Measurements from ENCODE around the gene KCNJ2. TPM values are rescaled to one million over a fixed set of nuclear protein-coding genes. Genes with fewer than 3 reads are reported as not detected.

Gene KCNJ2
- total RNA-seq, 1 donor from 2014 or later = not detected

DNA sequence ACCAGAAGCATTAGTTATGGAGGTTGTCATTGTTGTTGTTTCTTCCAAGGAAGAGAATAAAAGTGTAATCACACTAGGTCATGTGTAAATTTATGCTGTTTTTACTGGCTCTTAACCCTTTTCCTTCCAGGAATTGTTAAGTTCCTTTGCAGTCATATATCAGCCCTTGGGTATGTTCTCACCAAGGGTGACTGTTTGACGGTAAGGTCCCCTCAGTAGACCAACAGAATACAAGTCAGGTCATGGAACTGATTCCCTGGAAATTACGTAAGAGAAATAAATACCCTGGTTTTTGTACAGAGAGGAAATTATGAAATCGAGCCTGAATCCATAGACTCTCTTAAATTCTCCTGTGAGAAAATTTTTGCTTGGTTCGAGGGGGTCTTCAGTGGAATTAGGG lies 11.2 kb upstream of the KCNJ2 start:
- H3K27me3 Mint-ChIP-seq (ENCODE audit: unreplicated experiment) = peaks cover 6% of the 10 kb centered on the region
- TF ChIP-seq, protein P1, sequence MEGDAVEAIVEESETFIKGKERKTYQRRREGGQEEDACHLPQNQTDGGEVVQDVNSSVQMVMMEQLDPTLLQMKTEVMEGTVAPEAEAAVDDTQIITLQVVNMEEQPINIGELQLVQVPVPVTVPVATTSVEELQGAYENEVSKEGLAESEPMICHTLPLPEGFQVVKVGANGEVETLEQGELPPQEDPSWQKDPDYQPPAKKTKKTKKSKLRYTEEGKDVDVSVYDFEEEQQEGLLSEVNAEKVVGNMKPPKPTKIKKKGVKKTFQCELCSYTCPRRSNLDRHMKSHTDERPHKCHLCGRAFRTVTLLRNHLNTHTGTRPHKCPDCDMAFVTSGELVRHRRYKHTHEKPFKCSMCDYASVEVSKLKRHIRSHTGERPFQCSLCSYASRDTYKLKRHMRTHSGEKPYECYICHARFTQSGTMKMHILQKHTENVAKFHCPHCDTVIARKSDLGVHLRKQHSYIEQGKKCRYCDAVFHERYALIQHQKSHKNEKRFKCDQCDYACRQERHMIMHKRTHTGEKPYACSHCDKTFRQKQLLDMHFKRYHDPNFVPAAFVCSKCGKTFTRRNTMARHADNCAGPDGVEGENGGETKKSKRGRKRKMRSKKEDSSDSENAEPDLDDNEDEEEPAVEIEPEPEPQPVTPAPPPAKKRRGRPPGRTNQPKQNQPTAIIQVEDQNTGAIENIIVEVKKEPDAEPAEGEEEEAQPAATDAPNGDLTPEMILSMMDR (IDR thresholded peaks at IDR 0.05) = no peak
- H3K36me3 Mint-ChIP-seq (ENCODE audit: unreplicated experiment) = no peaks in the 10 kb centered on the region
- H3K4me3 Mint-ChIP-seq (ENCODE audit: unreplicated experiment) = no peak overlapping the region
- H3K4me1 Mint-ChIP-seq (ENCODE audit: unreplicated experiment) = peaks cover 6% of the 10 kb centered on the region
- no peak overlapping the region for H3K27ac Mint-ChIP-seq (ENCODE audit: unreplicated experiment)
- no peaks in the 10 kb centered on the region for H3K9me3 Mint-ChIP-seq (ENCODE audit: unreplicated experiment)
- no peak for DNase-seq (ENCODE audit: extremely low spot score, unreplicated experiment)

DNA sequence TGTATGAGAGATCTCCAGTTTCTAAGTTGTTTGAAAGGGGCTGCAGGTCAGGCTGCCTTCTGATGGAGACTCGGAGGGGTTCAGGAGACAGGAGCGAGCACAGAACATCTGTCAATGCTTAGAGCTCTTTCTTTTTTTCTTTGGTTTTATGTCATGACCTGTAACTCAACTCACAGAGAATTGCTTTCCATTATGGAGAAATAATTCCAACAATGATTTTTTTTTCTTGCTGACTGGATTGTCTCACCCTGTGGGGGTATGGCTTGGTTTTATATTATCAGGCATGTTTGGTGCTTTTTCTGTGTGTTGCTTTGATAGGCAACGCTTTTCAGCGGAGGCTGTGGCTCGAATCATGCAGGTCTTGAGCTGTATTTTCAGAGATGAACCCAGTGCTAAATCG lies 10.7 kb upstream of the KCNJ2 start:
- H3K36me3 Mint-ChIP-seq (ENCODE audit: unreplicated experiment) = no peaks in the 10 kb centered on the region
- no peaks in the 10 kb centered on the region for H3K9me3 Mint-ChIP-seq (ENCODE audit: unreplicated experiment)
- TF ChIP-seq, protein P1 (IDR thresholded peaks at IDR 0.05) = no peak
- H3K27ac Mint-ChIP-seq (ENCODE audit: unreplicated experiment) = no peak overlapping the region
- H3K27me3 Mint-ChIP-seq (ENCODE audit: unreplicated experiment) = peaks cover 6% of the 10 kb centered on the region
- no peak for DNase-seq (ENCODE audit: extremely low spot score, unreplicated experiment)
- H3K4me1 Mint-ChIP-seq (ENCODE audit: unreplicated experiment) = peaks cover 6% of the 10 kb centered on the region
- H3K4me3 Mint-ChIP-seq (ENCODE audit: unreplicated experiment) = no peak overlapping the region

DNA sequence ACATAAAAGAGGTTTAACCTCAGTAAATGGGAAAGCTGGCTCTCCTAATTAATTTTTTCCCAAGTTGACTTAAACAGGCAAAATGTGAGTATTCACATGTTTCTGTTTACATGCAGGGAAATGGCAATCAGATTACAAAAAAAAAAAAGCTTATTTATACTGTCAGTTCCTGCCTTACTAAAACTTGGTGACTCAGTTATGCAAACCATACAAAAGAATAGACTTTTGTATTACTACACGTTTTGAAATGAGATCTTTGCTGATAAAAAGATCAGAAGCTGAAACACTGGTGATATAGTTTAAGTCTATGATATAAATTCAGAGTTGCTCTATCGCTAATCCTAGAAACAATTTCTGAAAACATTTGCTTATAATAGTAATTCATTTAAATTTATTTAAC lies 9.4 kb upstream of the KCNJ2 start:
- DNase-seq (ENCODE audit: extremely low spot score, unreplicated experiment) = no peak
- TF ChIP-seq, protein P1 (IDR thresholded peaks at IDR 0.05) = no peak
- no peak overlapping the region for H3K4me3 Mint-ChIP-seq (ENCODE audit: unreplicated experiment)
- no peak overlapping the region for H3K27ac Mint-ChIP-seq (ENCODE audit: unreplicated experiment)
- H3K9me3 Mint-ChIP-seq (ENCODE audit: unreplicated experiment) = no peaks in the 10 kb centered on the region
- H3K27me3 Mint-ChIP-seq (ENCODE audit: unreplicated experiment) = peaks cover 8% of the 10 kb centered on the region
- no peaks in the 10 kb centered on the region for H3K36me3 Mint-ChIP-seq (ENCODE audit: unreplicated experiment)
- peaks cover 6% of the 10 kb centered on the region for H3K4me1 Mint-ChIP-seq (ENCODE audit: unreplicated experiment)

DNA sequence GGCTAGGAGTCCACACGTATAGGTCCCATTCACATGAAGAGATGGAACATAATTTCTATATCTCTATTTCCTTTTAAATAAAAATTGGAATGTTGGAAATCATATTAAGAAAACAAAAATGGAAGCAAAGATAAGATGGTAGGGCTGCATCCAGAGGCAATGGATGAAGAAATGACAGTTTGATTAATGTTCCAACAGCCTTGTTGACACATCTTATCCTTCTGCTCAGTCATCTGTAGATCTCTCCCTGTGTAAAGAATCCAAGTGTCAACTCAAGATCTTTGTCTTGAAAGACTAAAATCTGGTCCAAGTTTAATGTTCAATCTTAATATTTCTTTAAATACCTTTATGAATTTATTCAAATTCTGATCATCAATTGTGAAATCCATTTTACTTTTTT lies 7.8 kb upstream of the KCNJ2 start:
- no peak overlapping the region for H3K4me3 Mint-ChIP-seq (ENCODE audit: unreplicated experiment)

DNA sequence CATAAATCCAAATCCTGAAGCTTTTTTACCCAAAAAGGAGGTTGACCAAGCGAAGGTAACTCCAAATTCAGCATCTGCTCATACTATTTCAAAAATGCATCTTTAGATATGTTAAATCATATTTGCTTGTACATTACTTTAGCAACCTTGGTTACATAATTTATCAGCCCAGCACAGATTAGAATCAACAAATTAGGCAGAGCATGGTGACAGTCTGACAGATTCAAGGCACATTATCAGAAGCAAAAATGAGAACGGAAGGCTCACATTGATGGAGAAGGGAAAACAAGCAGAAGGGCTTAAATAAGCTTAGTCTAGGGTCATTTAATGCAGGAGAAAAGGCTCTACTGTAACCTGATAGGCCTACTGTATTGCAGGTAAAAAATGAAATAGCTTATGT lies 3.9 kb upstream of the KCNJ2 start:
- no peak for DNase-seq (ENCODE audit: extremely low spot score, unreplicated experiment)
- TF ChIP-seq, protein P1 (IDR thresholded peaks at IDR 0.05) = no peak
- H3K4me3 Mint-ChIP-seq (ENCODE audit: unreplicated experiment) = no peak overlapping the region
- peaks cover 34% of the 10 kb centered on the region for H3K27me3 Mint-ChIP-seq (ENCODE audit: unreplicated experiment)
- no peak overlapping the region for H3K27ac Mint-ChIP-seq (ENCODE audit: unreplicated experiment)
- H3K36me3 Mint-ChIP-seq (ENCODE audit: unreplicated experiment) = no peaks in the 10 kb centered on the region
- H3K9me3 Mint-ChIP-seq (ENCODE audit: unreplicated experiment) = no peaks in the 10 kb centered on the region
- H3K4me1 Mint-ChIP-seq (ENCODE audit: unreplicated experiment) = peaks cover 20% of the 10 kb centered on the region

More for the DNA sequence above, 7.8 kb upstream of the KCNJ2 start:
- no peak overlapping the region for H3K27ac Mint-ChIP-seq (ENCODE audit: unreplicated experiment)
- peaks cover 6% of the 10 kb centered on the region for H3K4me1 Mint-ChIP-seq (ENCODE audit: unreplicated experiment)
- TF ChIP-seq, protein P1 (IDR thresholded peaks at IDR 0.05) = no peak
- DNase-seq (ENCODE audit: extremely low spot score, unreplicated experiment) = no peak
- no peaks in the 10 kb centered on the region for H3K9me3 Mint-ChIP-seq (ENCODE audit: unreplicated experiment)
- H3K27me3 Mint-ChIP-seq (ENCODE audit: unreplicated experiment) = peaks cover 13% of the 10 kb centered on the region
- H3K36me3 Mint-ChIP-seq (ENCODE audit: unreplicated experiment) = no peaks in the 10 kb centered on the region
